ENCODE data around the gene FLACC1. TPM values are rescaled to one million over a fixed set of nuclear protein-coding genes. Genes with fewer than 3 reads are reported as not detected.

The FLACC1 gene
- total RNA-seq, 2 donors from 2014 or later: 0.79 to 0.91 TPM

DNA sequence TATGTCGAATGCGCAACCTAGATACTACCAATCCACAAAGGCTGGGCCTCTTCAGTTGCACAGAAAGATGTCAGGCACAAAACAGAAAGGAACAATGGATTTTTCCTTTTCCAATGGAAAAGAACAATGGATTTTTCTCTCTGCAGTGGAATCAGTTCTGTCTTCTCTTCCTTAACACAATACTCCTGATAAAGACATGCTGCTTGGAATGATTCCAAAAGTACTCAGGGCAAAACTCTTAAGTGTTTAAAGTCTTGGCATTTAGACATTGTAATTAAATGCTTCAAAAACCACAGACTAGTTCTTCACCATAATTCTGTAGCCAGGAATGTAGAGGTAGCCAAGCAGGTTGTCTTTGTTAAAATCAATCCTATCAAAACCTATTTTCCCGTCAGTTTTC is 46.7 kb upstream of the FLACC1 start:
- H3K27me3 ChIP-seq (ENCODE audit: control insufficient read depth, insufficient read depth, low read length, poor library complexity, severe bottlenecking): no peaks in the 10 kb centered on the region
- H3K36me3 Mint-ChIP-seq (ENCODE audit: low read depth): no peaks in the 10 kb centered on the region
- H3K9ac ChIP-seq (ENCODE audit: extremely low read depth, low read length, poor library complexity, severe bottlenecking): no peak overlapping the region
- H3K4me3 ChIP-seq (ENCODE audit: low read length): no peak overlapping the region
- peaks cover 16% of the 10 kb centered on the region for H3K4me1 Mint-ChIP-seq
- H3K4me3 Mint-ChIP-seq: no peak overlapping the region
- no peaks in the 10 kb centered on the region for H3K9me3 ChIP-seq (ENCODE audit: control insufficient read depth, low read length)
- TF ChIP-seq, protein P1, sequence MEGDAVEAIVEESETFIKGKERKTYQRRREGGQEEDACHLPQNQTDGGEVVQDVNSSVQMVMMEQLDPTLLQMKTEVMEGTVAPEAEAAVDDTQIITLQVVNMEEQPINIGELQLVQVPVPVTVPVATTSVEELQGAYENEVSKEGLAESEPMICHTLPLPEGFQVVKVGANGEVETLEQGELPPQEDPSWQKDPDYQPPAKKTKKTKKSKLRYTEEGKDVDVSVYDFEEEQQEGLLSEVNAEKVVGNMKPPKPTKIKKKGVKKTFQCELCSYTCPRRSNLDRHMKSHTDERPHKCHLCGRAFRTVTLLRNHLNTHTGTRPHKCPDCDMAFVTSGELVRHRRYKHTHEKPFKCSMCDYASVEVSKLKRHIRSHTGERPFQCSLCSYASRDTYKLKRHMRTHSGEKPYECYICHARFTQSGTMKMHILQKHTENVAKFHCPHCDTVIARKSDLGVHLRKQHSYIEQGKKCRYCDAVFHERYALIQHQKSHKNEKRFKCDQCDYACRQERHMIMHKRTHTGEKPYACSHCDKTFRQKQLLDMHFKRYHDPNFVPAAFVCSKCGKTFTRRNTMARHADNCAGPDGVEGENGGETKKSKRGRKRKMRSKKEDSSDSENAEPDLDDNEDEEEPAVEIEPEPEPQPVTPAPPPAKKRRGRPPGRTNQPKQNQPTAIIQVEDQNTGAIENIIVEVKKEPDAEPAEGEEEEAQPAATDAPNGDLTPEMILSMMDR (conservative IDR thresholded peaks at IDR 0.05): no peak
- H3K27ac ChIP-seq (ENCODE audit: low read depth, low read length): no peak overlapping the region
- peaks cover 10% of the 10 kb centered on the region for H3K4me1 ChIP-seq (ENCODE audit: control insufficient read depth, insufficient read depth, low read length)
- whole genome bisulfite sequencing, 2 experiments (ENCODE audit: insufficient coverage in 1 of 2, insufficient read length in 1 of 2): 94 to 100% methylated on average over 2 to 3 of the region's 3 CpGs
- H3K27ac Mint-ChIP-seq: no peak overlapping the region
- no peaks in the 10 kb centered on the region for H3K27me3 Mint-ChIP-seq (ENCODE audit: insufficient read depth)
- no peak for DNase-seq
- no peaks in the 10 kb centered on the region for H3K9me3 Mint-ChIP-seq
- peaks cover 5% of the 10 kb centered on the region for H3K36me3 ChIP-seq (ENCODE audit: control insufficient read depth, insufficient read depth, low read length)

DNA sequence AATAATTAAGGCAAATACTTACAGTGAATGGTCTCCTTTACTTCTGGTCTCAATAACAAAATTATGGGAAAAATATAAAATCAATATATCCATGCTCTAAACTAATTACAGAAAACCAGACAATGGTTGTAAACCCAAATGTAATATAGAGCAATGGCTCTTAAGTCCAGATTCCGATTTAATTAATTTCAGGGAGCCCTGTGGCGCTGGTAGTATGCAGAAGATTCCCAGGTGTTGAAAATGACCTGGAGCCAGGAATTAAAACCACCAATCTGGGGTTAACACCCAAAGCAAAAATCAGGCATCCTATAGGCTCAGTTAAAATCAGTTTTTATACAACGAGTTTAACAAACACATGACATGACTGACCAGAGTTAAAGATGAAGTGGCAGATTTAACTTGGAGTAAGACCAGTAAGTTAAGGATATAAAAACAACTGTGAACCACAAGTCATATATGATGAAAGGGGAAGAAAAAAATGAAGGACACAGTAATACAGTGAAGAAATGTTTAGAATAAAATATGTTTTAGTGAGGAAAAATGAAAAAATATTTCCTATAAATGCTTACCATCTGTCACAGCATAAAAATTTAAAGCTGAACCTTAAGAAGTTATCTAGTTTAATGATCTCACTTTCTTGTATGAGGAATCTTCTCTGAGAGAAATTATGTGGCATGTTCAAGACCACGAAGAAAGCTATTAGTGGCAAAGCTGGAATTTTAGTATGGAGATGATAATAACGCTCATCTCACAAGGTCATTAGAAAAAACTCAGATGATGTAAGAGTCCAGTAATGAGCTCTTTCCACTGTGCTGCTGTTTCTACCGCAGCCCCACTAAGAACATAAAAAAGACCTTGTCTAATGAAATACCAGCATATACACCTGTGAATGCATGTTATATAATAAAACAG is 45.8 kb upstream of the FLACC1 start:
- H3K4me1 Mint-ChIP-seq: peaks cover 16% of the 10 kb centered on the region
- 93 to 100% methylated on average over 4 to 6 of the region's 6 CpGs for WGBS, 2 experiments (ENCODE audit: insufficient coverage in 1 of 2, insufficient read length in 1 of 2)

DNA sequence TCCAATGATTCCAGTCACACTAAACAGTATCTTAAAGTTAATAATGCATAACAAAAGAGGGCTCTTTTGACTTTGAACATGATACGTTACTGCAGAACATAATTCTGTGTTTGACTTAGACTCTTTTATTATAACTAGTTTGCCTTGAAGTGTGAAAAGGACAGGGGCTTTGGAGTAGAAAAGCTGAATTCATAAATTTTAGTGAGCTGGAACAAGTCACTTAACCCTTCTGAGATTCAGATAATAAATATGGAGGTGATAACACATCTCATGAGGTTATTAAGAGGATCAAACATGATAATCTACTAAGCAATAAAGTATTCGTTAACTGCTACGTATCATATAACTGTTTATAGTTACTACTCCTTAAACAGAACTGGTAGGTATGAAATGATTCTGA is 44.7 kb upstream of the FLACC1 start:
- TF ChIP-seq, protein P1 (conservative IDR thresholded peaks at IDR 0.05): no peak
- Mint-ChIP-seq H3K4me1 (peaks cover 16% of the 10 kb centered on the region), H3K36me3 (ENCODE audit: low read depth) (peaks cover 5% of the 10 kb centered on the region), H3K9me3 (no peaks in the 10 kb centered on the region), H3K27me3 (ENCODE audit: insufficient read depth) (no peaks in the 10 kb centered on the region), H3K27ac (no peak overlapping the region), H3K4me3 (no peak overlapping the region)
- Histone ChIP-seq H3K4me1 (ENCODE audit: control insufficient read depth, insufficient read depth, low read length) (peaks cover 10% of the 10 kb centered on the region), H3K27me3 (ENCODE audit: control insufficient read depth, insufficient read depth, low read length, poor library complexity, severe bottlenecking) (no peaks in the 10 kb centered on the region), H3K4me3 (ENCODE audit: low read length) (no peak overlapping the region), H3K9me3 (ENCODE audit: control insufficient read depth, low read length) (no peaks in the 10 kb centered on the region), H3K9ac (ENCODE audit: extremely low read depth, low read length, poor library complexity, severe bottlenecking) (no peak overlapping the region), H3K36me3 (ENCODE audit: control insufficient read depth, insufficient read depth, low read length) (peaks cover 13% of the 10 kb centered on the region), H3K27ac (ENCODE audit: low read depth, low read length) (no peak overlapping the region)
- DNase-seq: no peak
- 100% methylated on average over 1 to 2 of the region's 3 CpGs for WGBS, 2 experiments (ENCODE audit: insufficient coverage in 1 of 2, insufficient read length in 1 of 2)

More for the DNA sequence above, 45.8 kb upstream of the FLACC1 start:
- Histone ChIP-seq H3K27ac (ENCODE audit: low read depth, low read length) (no peak overlapping the region), H3K4me1 (ENCODE audit: control insufficient read depth, insufficient read depth, low read length) (peaks cover 10% of the 10 kb centered on the region), H3K4me3 (ENCODE audit: low read length) (no peak overlapping the region), H3K36me3 (ENCODE audit: control insufficient read depth, insufficient read depth, low read length) (peaks cover 5% of the 10 kb centered on the region), H3K27me3 (ENCODE audit: control insufficient read depth, insufficient read depth, low read length, poor library complexity, severe bottlenecking) (no peaks in the 10 kb centered on the region), H3K9ac (ENCODE audit: extremely low read depth, low read length, poor library complexity, severe bottlenecking) (no peak overlapping the region), H3K9me3 (ENCODE audit: control insufficient read depth, low read length) (no peaks in the 10 kb centered on the region)
- TF ChIP-seq, protein P1 (conservative IDR thresholded peaks at IDR 0.05): no peak
- no peak for DNase-seq
- peaks cover 2% of the 10 kb centered on the region for H3K36me3 Mint-ChIP-seq (ENCODE audit: low read depth)
- H3K4me3 Mint-ChIP-seq: no peak overlapping the region
- H3K27me3 Mint-ChIP-seq (ENCODE audit: insufficient read depth): no peaks in the 10 kb centered on the region
- H3K27ac Mint-ChIP-seq: no peak overlapping the region
- H3K9me3 Mint-ChIP-seq: no peaks in the 10 kb centered on the region

Measured in endodermal cell (in vitro differentiated cells).